Breast epithelium (tissue), 3 donors: ENCODE data around the gene ABCA1.

Experiments
- CTCF ChIP-seq, 3 donors: fragments of 450-650 bp; IDR thresholded peaks; one replicate each; pipeline ENCODE4 v1.5.1; 2016 to 2017; ENCODE audit warnings: antibody characterized with exemption in 3 of 3, mild to moderate bottlenecking in 3 of 3, moderate library complexity in 3 of 3
- POLR2A ChIP-seq: fragments of 450-650 bp; IDR thresholded peaks from one replicate; pipeline ENCODE4 v1.6.1; 2016; ENCODE audit warnings: antibody characterized with exemption, mild to moderate bottlenecking, moderate library complexity
- POLR2AphosphoS5 ChIP-seq, 3 donors: sonication (generic); formaldehyde crosslinking; IDR thresholded peaks; one replicate each; pipeline ENCODE4 v1.6.1; 2017; ENCODE audit warnings: antibody characterized with exemption in 3 of 3

GRCh38 chr9:104941597-104941996 lies 13.6 kb upstream of the ABCA1 start:
- TF ChIP-seq CTCF (IDR thresholded peaks at IDR 0.05) (no peak), POLR2AphosphoS5 (IDR thresholded peaks at IDR 0.05) (no peak), POLR2A (no peak)
